A549 (cell line): ENCODE results near the gene BAHCC1.

Experiments used
- CEBPB ChIP-seq, 2 experiments: fragments of >200 bp in 1 of 2; sonication (Bioruptor Twin) in 1 of 2; formaldehyde crosslinking in 1 of 2; IDR thresholded peaks; 2 replicates each; pipeline ENCODE4 v1.6.1; 2012 to 2016
- CTCF ChIP-seq: fragments of >200 bp; sonication (Bioruptor Twin); formaldehyde crosslinking; IDR thresholded peaks from 3 replicates; pipeline ENCODE4 v1.5.1; 2016
- EP300 ChIP-seq, 2 experiments: fragments of >200 bp; sonication (Bioruptor Twin); formaldehyde crosslinking; IDR thresholded peaks; 2 replicates in 1 of 2; 3 replicates in 1 of 2; pipeline ENCODE4 v1.6.1; 2016 to 2017
- ESRRA ChIP-seq: fragments of 150-350 bp; IDR thresholded peaks from 2 replicates; pipeline ENCODE4 v1.6.1; 2014; ENCODE audit warnings: mild to moderate bottlenecking, low read length, borderline replicate concordance
- HOXA7 ChIP-seq: fragments of 250-450 bp; sonication (Bioruptor Pico); IDR thresholded peaks from 2 replicates; pipeline ENCODE4 v1.5.0; 2020; ENCODE audit warnings: mild to moderate bottlenecking, moderate library complexity
- JUNB ChIP-seq: fragments of >200 bp; sonication (Bioruptor Twin); formaldehyde crosslinking; IDR thresholded peaks from 2 replicates; pipeline ENCODE4 v1.6.1; 2016
- MAX ChIP-seq: IDR thresholded peaks from 2 replicates; pipeline ENCODE4 v1.6.1; 2012
- POLR2A ChIP-seq: IDR thresholded peaks from 2 replicates; pipeline ENCODE4 v1.6.1; 2012; ENCODE audit warnings: mild to moderate bottlenecking, low read length
- POLR2AphosphoS2 ChIP-seq: conservative IDR thresholded peaks from 2 replicates; pipeline ENCODE4 v1.6.1; 2012; ENCODE audit warnings: low read length, improper control_type of control experiment, inconsistent platforms
- RAD21 ChIP-seq, 2 experiments: fragments of >200 bp in 1 of 2; sonication (Bioruptor Twin) in 1 of 2; formaldehyde crosslinking in 1 of 2; IDR thresholded peaks in 1 of 2; conservative IDR thresholded peaks in 1 of 2; 2 replicates in 1 of 2; 3 replicates in 1 of 2; pipeline ENCODE4 v1.6.1; 2012 to 2018; ENCODE audit warnings: inconsistent platforms in 1 of 2
- SMC3 ChIP-seq: fragments of >200 bp; sonication (Bioruptor Twin); formaldehyde crosslinking; IDR thresholded peaks from 3 replicates; pipeline ENCODE4 v1.6.1; 2018; ENCODE audit warnings: inconsistent platforms
- SREBF2 ChIP-seq: fragments of 450-650 bp; IDR thresholded peaks from 2 replicates; pipeline ENCODE4 v1.6.1; 2014; ENCODE audit warnings: mild to moderate bottlenecking, moderate library complexity
- TP53 ChIP-seq: fragments of 250-450 bp; sonication (Bioruptor Pico); IDR thresholded peaks from 2 replicates; pipeline ENCODE4 v1.5.0; 2021; ENCODE audit warnings: mild to moderate bottlenecking, moderate library complexity
- ZSCAN20 ChIP-seq: fragments of 250-450 bp; sonication (Bioruptor Pico); IDR thresholded peaks from 2 replicates; pipeline ENCODE4 v1.8.0; 2022; ENCODE audit warnings: mild to moderate bottlenecking, moderate library complexity

GRCh38 chr17:81453712-81454111, 58.5 kb downstream of the BAHCC1 start:
- TF ChIP-seq CTCF (no peak), ESRRA (no peak), POLR2A (no peak), HOXA7 (CRISPR knock-in tag) (no peak), RAD21 (conservative IDR thresholded peaks at IDR 0.05 in 1 of 2, IDR thresholded peaks at IDR 0.05 in 1 of 2) (no peak), MAX (no peak), ZSCAN20 (no peak), JUNB (no peak), SMC3 (no peak), EP300 (IDR thresholded peaks at IDR 0.05) (no peak), POLR2AphosphoS2 (no peak), SREBF2 (no peak), CEBPB (IDR thresholded peaks at IDR 0.05) (no peak), TP53 (CRISPR knock-in tag) (no peak)
